ENCODE measurements around the gene ADAMTSL1. TPM values are rescaled to one million over a fixed set of nuclear protein-coding genes. Genes with fewer than 3 reads are reported as not detected.

ADAMTSL1 gene
- total and polyA plus RNA-seq, 9 of the 15 experiments (the other 6 are each of a cell fraction or from before 2014, with no cell fraction given) = 0.01 TPM; not detected in 8

DNA sequence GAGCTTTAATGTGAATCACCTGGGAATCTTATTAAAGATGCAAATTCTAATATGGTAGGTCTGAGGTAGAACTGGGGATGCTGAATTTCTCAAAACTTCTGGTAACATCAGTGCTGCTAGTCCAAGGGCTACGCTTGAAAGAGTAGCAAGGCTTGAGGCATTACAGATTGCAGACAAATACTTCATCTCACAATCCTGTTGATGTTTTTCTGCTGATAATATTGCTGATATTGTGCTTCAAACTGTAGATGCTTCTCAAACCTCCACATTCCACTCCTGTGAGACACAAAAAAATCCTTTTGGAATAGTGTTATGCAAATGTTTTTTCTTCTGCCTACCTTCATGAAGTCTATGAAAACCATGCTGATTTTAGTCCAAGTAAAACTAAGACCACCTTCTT, 419.5 kb downstream of the ADAMTSL1 start:
- POLR2A ChIA-PET = no interaction called here
- FAIRE-seq = no peak
- no peaks in the 10 kb centered on the region for H3K36me3 ChIP-seq (ENCODE audit: control insufficient read depth, insufficient read depth, low read length)
- CTCF ChIA-PET (ENCODE audit: low intra/inter-chr PET ratio) = no interaction called here
- H3K4me1 ChIP-seq (replicated peaks in 1 of 2; ENCODE audit: control insufficient read depth in 2 of 2, insufficient read depth in 2 of 2, low read length in 2 of 2) = no peaks in the 10 kb centered on the region
- no peaks in the 10 kb centered on the region for H3K79me2 ChIP-seq (ENCODE audit: control insufficient read depth, insufficient read depth, low read length)
- no peaks in the 10 kb centered on the region for H3K27me3 ChIP-seq (ENCODE audit: control insufficient read depth in 2 of 2, insufficient read depth in 2 of 2, low read length in 2 of 2)
- H3K4me2 ChIP-seq (ENCODE audit: insufficient read depth, low read length) = no peak overlapping the region
- H3K27ac ChIP-seq (ENCODE audit: extremely low read depth, low read depth, low read length) = no peak overlapping the region
- 0% methylated on average over 1 of the region's 1 CpG for WGBS (ENCODE audit: insufficient coverage, low coverage, missing lambda C conversion rate)
- no peak overlapping the region for H2AFZ ChIP-seq (ENCODE audit: low read depth, low read length)
- no peak for ATAC-seq
- no peak overlapping the region for H3K4me3 ChIP-seq
- no peak overlapping the region for H3K9ac ChIP-seq (ENCODE audit: insufficient read depth in 1 of 2, low read depth in 2 of 2, low read length in 2 of 2)
- intact Hi-C loops (cut with micrococcal nuclease) (no loop called here), in situ Hi-C loops (cut with MboI) (no loop called here)
- no TSS peak for BruUV-seq (replicated peaks)
- DNase-seq (ENCODE audit: extremely low read depth in 1 of 4, low spot score in 3 of 4) = no peak
- no peaks in the 10 kb centered on the region for H4K20me1 ChIP-seq (replicated peaks; ENCODE audit: control insufficient read depth, insufficient read depth, low read length)
- H3K9me3 ChIP-seq (replicated peaks; ENCODE audit: control insufficient read depth, insufficient read depth, low read depth, low read length) = no peaks in the 10 kb centered on the region
- H3K9me1 ChIP-seq (ENCODE audit: control insufficient read depth, insufficient read depth, low read length) = no peaks in the 10 kb centered on the region
- no peak for TF ChIP-seq CCNT2 (IDR thresholded peaks at IDR 0.05; ENCODE audit: borderline replicate concordance, extremely low read depth, insufficient read length, low read depth, low read length)
- TF ChIP-seq ZNF174 (CRISPR knock-in tag; IDR thresholded peaks at IDR 0.05) = no peak
- TF ChIP-seq, protein P1, sequence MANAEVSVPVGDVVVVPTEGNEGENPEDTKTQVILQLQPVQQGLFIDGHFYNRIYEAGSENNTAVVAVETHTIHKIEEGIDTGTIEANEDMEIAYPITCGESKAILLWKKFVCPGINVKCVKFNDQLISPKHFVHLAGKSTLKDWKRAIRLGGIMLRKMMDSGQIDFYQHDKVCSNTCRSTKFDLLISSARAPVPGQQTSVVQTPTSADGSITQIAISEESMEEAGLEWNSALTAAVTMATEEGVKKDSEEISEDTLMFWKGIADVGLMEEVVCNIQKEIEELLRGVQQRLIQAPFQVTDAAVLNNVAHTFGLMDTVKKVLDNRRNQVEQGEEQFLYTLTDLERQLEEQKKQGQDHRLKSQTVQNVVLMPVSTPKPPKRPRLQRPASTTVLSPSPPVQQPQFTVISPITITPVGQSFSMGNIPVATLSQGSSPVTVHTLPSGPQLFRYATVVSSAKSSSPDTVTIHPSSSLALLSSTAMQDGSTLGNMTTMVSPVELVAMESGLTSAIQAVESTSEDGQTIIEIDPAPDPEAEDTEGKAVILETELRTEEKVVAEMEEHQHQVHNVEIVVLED (CRISPR knock-in tag; IDR thresholded peaks at IDR 0.05) = no peak
- no peak for TF ChIP-seq L3MBTL2 (IDR thresholded peaks at IDR 0.05)
- TF ChIP-seq ZZZ3 (IDR thresholded peaks at IDR 0.05) = no peak
- TF ChIP-seq ZNF274 (IDR thresholded peaks at IDR 0.05; ENCODE audit: borderline replicate concordance, low read depth, low read length) = no peak
- no peak for TF ChIP-seq ZNF146 (CRISPR knock-in tag; IDR thresholded peaks at IDR 0.05; ENCODE audit: unreplicated experiment)
- TF ChIP-seq, protein P2, sequence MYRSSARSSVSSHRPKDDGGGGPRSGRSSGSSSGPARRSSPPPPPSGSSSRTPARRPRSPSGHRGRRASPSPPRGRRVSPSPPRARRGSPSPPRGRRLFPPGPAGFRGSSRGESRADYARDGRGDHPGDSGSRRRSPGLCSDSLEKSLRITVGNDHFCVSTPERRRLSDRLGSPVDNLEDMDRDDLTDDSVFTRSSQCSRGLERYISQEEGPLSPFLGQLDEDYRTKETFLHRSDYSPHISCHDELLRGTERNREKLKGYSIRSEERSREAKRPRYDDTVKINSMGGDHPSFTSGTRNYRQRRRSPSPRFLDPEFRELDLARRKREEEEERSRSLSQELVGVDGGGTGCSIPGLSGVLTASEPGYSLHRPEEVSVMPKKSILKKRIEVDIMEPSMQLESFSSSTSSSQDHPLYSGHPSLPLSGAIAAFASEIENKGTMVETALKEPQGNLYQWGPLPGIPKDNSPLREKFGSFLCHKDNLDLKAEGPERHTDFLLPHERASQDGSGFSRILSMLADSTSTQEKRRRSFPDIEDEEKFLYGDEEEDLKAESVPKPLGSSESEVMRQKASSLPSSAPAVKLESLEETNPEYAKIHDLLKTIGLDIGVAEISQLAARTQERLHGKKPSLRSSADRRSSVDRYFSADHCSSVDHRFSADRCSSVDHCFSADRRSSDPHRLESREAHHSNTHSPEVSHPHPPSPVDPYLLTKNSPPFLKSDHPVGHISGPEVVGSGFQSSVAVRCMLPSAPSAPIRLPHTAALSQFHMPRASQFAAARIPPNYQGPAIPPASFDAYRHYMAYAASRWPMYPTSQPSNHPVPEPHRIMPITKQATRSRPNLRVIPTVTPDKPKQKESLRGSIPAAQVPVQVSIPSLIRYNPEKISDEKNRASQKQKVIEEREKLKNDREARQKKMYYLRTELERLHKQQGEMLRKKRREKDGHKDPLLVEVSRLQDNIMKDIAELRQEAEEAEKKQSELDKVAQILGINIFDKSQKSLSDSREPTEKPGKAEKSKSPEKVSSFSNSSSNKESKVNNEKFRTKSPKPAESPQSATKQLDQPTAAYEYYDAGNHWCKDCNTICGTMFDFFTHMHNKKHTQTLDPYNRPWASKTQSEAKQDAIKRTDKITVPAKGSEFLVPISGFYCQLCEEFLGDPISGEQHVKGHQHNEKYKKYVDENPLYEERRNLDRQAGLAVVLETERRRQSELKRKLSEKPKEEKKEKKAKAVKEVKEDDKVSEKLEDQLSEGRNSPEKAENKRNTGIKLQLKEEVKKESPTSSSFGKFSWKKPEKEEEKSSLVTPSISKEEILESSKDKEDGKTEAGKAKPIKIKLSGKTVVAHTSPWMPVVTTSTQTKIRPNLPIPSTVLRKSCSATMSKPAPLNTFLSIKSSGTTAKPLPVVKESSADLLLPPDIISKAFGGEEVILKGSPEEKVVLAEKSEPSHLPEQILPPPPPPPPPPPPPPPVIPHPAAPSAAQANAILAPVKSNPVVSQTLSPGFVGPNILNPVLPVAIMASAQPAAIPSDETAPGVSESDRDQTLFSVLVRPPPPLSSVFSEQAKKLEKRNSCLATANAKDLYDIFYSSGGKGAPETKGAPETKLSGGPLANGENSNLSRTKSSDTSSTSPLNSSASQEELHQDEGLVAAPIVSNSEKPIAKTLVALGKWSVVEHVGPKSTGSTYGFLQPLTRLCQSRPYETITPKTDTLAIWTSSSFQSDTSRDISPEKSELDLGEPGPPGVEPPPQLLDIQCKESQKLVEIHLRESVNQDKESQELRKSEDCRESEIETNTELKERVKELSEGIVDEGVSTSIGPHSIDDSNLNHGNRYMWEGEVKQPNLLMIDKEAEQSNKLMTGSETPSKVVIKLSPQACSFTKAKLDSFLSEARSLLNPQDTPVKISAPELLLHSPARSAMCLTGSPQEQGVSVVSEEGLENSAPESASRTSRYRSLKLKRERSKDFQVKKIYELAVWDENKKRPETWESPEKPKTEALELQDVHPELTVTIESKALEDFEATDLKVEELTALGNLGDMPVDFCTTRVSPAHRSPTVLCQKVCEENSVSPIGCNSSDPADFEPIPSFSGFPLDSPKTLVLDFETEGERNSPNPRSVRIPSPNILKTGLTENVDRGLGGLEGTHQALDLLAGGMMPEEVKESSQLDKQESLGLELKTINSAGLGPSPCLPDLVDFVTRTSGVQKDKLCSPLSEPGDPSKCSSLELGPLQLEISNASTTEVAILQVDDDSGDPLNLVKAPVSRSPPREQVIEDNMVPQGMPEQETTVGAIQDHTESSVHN (IDR thresholded peaks at IDR 0.05; ENCODE audit: borderline replicate concordance in 1 of 2, low read depth in 1 of 2) = no peak
- TF ChIP-seq NFE2 (IDR thresholded peaks at IDR 0.05; ENCODE audit: low read depth) = no peak
- TF ChIP-seq JUNB (CRISPR knock-in tag; conservative IDR thresholded peaks at IDR 0.05) = no peak
- TF ChIP-seq NR2C2 (CRISPR knock-in tag; IDR thresholded peaks at IDR 0.05) = no peak
- TF ChIP-seq NR2C2 (tag; IDR thresholded peaks at IDR 0.05) = no peak
- TF ChIP-seq GATAD2B (IDR thresholded peaks at IDR 0.05; ENCODE audit: borderline replicate concordance) = no peak
- TF ChIP-seq, protein P3, sequence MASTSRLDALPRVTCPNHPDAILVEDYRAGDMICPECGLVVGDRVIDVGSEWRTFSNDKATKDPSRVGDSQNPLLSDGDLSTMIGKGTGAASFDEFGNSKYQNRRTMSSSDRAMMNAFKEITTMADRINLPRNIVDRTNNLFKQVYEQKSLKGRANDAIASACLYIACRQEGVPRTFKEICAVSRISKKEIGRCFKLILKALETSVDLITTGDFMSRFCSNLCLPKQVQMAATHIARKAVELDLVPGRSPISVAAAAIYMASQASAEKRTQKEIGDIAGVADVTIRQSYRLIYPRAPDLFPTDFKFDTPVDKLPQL (IDR thresholded peaks at IDR 0.05; ENCODE audit: extremely low read depth, insufficient read length) = no peak

Data from K562 (cell line).